Fibroblast of skin of right quadriceps (primary cell): ENCODE data around the gene STRIP2.
"Not testable (repeated sequence)": the region's sequence is repeated elsewhere in the genome, so short reads cannot be mapped to it uniquely, and the experiment has no call there.

Experiments used
- DNase-seq: peaks from one replicate; pipeline ENCODE4 v3.0.0-alpha.2; 2013

The STRIP2 gene

GRCh38 chr7:129433847-129434674 is at the start of gene STRIP2:
Gene STRIP2 (plus strand): TSS chr7:129434432. CDS start chr7:129434473, 41 bp downstream.
- peak; percentile 76 for DNase-seq

- DNase-seq: no peak
Observed at GRCh38 chr7:129385116-129385515, 49.1 kb upstream of the STRIP2 start.

GRCh38 chr7:129385598-129385997 is 48.6 kb upstream of the STRIP2 start:
- DNase-seq: no peak

GRCh38 chr7:129386506-129386905 is 47.7 kb upstream of the STRIP2 start:
- DNase-seq: no peak

GRCh38 chr7:129387537-129387936 is 46.7 kb upstream of the STRIP2 start:
- no peak for DNase-seq

- no peak for DNase-seq
Observed at GRCh38 chr7:129388333-129389098, 45.7 kb upstream of the STRIP2 start.

GRCh38 chr7:129389829-129390228 is 44.4 kb upstream of the STRIP2 start:
- DNase-seq: no peak

GRCh38 chr7:129390314-129390713 is 43.9 kb upstream of the STRIP2 start:
- no peak for DNase-seq

GRCh38 chr7:129391546-129392171 is 42.6 kb upstream of the STRIP2 start:
- no peak for DNase-seq

GRCh38 chr7:129393255-129393654 is 41.0 kb upstream of the STRIP2 start:
- DNase-seq: no peak

GRCh38 chr7:129394101-129394500 is 40.1 kb upstream of the STRIP2 start:
- DNase-seq: no peak

GRCh38 chr7:129394982-129395914 is 39.0 kb upstream of the STRIP2 start:
- no peak for DNase-seq

- DNase-seq: peak; percentile 18
Observed at GRCh38 chr7:129401228-129401966, 32.8 kb upstream of the STRIP2 start.

GRCh38 chr7:129401967-129402860 is 32.0 kb upstream of the STRIP2 start:
- DNase-seq: no peak

- no peak for DNase-seq
Observed at GRCh38 chr7:129405527-129405926, 28.7 kb upstream of the STRIP2 start.

- DNase-seq: not testable (repeated sequence)
Observed at GRCh38 chr7:129410238-129410637, 24.0 kb upstream of the STRIP2 start.

- no peak for DNase-seq
Observed at GRCh38 chr7:129412501-129412900, 21.7 kb upstream of the STRIP2 start.

- no peak for DNase-seq
Observed at GRCh38 chr7:129417073-129417472, 17.2 kb upstream of the STRIP2 start.

GRCh38 chr7:129421717-129422250 is 12.4 kb upstream of the STRIP2 start:
- DNase-seq: no peak

- DNase-seq: no peak
Observed at GRCh38 chr7:129422727-129423126, 11.5 kb upstream of the STRIP2 start.
